Measurements from ENCODE around the gene EEF2K. TPM values are rescaled to one million over a fixed set of nuclear protein-coding genes. Genes with fewer than 3 reads are reported as not detected.
"Not testable (repeated sequence)": the region's sequence is repeated elsewhere in the genome, so short reads cannot be mapped to it uniquely, and the experiment has no call there.

The EEF2K gene
- 34.2 TPM for total RNA-seq

DNA sequence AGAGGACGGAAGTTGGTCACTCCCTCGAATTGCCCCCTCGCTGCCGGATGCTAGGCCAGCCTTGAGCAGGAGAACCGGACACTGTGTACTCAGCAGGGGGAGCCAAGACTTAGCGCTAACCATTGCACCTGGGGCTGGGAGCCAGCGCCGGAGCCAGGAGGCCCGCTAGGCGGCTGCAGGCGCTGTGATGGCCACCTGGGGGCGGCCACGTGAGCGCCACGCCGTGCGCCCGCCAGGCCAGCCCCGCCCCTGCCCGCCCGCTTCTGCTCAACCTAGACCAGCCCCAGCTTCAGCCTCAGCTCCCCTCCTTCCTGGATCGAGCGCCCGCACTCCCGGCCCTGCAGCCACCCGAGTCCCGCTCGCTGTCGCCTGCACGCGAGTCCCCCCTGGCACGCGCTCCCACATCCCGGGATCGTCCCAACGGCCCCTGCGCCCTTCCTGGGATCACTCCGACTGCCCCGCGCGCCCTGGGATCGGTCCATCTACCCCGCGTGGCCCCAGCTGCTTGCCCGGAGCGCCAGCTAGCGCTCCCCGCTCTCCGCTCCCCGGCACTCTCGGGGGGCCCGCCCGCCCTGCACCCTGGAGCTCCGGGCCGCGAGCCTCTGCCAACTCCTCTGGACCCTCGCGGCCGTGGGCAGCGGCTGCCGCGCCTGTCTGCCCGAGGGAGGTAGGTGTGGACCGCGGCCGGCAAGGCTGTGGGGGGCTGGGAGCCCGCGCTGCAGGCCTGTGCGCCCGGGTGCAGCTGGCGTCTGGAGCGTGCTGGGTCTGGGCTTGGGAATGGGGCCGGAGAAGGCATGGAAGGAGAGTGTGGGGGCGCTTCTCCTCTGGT lies at the start of gene EEF2K:
Gene EEF2K (plus strand): TSS at position 266 of the 829 bp plus-strand sequence. CDS start 19,452 bp downstream, outside the sequence.
- DNase-seq (ENCODE audit: low read depth in 2 of 3, low spot score in 2 of 3) = peak; percentile 66 to 89 (median 85)

DNA sequence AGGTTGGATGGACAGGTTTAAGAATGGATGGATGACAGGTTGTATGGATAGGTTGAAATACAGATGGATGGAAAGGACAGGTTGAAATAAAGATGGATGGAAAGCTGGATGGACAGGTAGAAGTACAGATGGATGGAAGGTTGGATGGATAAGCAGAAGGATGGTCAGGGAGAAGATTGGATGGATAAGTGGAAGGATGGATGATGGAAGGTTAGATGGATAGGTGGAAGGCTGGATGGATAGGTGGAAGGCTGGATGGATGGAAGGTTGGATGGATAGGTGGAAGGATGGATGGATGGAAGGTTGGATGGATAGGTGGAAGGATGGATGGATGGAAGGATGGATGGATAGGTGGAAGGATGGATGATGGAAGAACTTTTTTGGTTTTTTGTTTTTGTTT lies 44.7 kb upstream of the EEF2K start:
- no peak for DNase-seq (ENCODE audit: low read depth in 2 of 3, low spot score in 2 of 3)

DNA sequence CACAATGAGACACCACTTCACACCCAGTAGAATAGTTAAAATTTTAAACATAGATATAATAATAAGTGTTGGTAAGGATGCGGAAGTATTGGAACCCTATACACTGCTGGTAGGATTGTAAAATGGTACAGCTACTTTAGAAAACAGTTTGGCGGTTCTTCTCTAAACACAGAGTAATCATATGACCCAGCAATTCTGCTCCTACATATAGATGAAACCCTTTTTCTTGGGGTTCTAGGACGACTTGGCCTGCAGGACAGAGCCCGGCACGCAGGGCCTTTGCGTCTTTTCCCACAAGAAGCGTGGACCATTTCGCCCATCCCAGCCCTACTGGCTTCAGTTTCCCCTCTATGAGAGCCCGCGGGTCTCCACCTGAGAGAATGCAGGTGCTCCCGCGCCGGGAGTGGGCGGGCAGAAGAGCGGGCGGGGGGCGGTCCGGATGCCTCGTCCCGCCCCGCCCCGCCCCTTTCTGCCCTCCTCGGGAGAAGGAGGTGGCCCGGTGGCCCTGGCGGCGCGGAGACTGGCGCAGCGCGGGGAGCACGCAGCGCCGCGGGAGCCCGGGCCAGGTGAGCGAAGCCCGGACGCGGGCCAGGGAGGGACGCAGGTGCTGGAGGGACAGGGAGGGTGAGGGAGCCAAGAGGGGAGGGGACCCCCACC lies 44.0 kb upstream of the EEF2K start, which contains the start of gene SDR42E2:
Gene SDR42E2 (plus strand): TSS at position 508 of the 657 bp plus-strand sequence. CDS start 3,077 bp downstream, outside the sequence.
- DNase-seq (ENCODE audit: low read depth in 2 of 3, low spot score in 2 of 3) = peak; percentile 21 to 50 (median 31)

DNA sequence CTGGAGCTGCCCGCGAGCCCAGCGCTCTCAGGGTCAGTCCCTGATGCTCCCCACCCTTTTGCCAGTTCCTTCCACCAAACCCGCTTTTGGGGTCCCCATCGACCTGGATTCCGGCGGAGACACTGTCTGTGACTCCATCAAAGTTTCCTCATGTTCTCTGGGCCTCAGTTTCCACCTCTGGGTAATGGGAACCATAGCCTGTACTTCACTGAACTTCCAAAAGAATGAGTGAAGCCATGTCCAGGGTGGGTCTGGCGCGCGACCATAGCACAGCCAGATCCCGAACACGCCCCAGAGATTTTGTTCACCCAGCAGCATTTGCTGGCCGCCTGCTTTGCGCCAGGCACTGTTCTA lies 43.4 kb upstream of the EEF2K start:
- DNase-seq (ENCODE audit: low read depth in 2 of 3, low spot score in 2 of 3) = no peak

DNA sequence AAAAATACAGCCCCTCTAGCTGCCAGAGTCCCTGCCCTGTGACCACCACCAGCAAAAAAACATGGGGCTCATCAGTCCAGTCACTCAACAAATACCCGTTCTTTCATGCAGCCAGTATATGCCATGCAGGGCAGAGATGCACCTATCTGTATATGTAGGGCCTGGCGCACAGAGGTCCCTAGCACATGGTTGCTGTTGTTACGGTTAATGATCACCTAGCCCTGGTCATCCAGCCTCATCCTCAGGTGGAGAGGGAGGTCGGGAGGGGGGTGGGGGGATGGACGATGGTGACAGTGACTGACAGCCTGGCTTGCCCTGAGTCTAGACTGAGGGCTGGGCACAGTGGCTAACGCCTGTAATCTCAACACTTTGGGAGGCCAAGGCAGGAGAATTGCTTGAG lies 42.3 kb upstream of the EEF2K start:
- no peak for DNase-seq (ENCODE audit: low read depth in 2 of 3, low spot score in 2 of 3)

DNA sequence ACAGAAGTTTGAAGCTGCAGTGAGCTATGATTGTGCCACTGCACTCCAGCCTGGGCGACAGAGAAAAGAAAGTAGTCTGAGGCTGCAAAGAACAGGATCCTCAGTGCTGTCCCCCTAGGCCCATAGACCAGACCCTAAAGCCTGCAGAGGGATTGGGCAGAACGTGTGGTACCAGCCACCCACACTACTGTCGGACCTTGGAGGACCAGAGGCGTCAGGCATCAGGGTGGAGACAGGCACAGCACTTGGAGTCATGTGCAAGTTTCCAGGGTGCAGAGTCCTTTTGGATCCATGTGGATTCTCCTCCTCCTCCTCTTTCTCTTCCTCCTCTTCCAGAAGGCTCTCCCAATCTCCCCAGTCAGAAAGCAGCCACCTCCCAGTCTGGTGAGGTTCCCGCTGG lies 41.6 kb upstream of the EEF2K start:
- no peak for DNase-seq (ENCODE audit: low read depth in 2 of 3, low spot score in 2 of 3)

DNA sequence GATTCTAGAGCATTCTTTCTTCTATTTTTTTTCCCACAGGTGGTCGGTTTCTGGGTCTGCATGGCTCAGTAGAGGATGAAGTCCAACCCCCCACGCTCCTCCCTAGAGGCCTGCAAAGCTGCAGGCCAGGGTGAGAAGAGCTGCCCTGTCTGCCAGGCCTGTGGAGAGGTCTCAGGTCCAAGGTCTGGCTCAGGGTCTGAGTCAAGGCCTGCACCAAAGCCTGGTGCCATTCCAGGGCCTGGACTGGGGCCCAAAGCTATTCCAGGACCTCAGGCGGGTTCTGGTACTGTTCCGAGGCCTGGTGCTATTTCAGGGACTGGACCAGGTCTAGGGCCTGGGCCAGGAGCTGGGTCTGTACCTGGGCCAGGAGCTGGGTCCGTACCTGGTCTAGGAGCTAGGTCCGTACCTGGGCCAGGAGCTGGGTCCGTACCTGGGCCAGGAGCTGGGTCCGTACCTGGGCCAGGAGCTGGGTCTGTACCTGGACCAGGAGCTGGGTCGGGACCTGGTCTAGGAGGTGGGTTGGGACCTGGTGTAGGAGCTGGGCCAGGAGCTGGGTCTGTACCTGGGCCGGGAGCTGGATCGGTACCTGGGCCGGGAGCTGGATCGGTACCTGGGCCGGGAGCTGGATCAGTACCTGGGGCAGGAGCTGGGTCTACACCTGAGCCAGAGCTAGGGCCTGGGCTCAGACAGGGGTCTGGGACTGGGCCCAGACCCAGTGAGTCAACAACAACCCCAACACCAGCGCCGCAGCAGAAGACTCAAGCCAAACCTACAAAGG lies 40.4 kb upstream of the EEF2K start:
- DNase-seq (ENCODE audit: low read depth in 2 of 3, low spot score in 2 of 3) = no peak

DNA sequence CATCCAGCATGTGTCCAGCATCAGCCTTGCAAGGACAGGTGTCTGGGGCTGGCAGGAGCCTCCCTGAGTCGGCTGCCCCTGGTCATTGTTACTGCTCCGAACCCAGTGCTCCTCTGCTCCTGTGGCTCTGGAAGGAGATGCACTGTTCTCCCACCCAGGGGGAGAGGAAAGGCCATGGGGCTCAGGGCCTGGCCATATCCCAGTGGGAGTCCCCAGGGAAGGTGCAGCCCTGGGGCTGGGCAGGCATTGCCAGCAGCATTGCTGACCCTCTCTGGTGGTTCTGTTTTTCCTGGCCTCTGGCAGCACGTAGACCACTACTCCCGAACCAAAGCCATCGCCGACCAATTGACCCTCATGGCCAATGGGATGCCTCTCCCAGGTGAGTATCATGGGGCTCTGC lies 34.1 kb upstream of the EEF2K start:
- DNase-seq (ENCODE audit: low read depth in 2 of 3, low spot score in 2 of 3) = no peak

DNA sequence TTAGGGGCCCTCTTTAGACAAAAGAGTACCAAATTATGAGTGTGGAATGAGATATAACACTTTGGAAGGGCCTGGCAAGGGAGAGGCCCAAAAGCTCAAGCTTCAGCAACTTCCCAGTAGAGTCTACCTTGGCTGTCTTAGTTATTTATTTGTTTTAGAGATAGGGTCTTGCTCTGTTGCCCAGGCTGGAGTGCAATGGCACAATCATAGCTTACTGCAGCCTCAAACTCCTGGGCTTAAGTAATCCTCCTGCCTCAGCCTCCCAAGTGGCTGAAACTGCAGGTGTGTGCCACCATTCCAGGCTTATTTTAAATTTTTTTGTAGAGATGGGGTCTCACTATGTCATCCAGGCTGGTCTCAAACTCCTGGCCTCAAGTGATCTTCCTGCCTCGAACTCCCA lies 33.4 kb upstream of the EEF2K start:
- DNase-seq (ENCODE audit: low read depth in 2 of 3, low spot score in 2 of 3) = not testable (repeated sequence)

DNA sequence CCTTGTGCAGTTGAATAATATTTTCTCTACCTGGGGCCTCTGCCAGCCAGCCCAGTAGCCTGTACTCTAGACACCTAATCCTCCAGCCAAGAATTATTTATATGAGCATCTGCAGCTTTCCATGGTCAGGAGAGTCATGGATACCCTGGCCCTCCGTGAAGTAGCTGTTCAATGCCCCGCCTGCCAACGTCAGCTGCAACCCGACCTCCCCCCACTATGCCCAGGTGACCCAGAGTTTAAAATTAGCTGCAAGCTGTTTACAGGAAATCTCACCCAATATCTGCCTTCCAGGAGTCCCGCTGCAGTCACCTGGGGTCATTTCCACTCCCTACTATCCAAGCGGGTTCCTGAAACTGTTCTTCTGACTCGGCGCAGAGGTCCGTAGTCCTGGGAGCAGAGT lies 31.4 kb upstream of the EEF2K start:
- no peak for DNase-seq (ENCODE audit: low read depth in 2 of 3, low spot score in 2 of 3)

DNA sequence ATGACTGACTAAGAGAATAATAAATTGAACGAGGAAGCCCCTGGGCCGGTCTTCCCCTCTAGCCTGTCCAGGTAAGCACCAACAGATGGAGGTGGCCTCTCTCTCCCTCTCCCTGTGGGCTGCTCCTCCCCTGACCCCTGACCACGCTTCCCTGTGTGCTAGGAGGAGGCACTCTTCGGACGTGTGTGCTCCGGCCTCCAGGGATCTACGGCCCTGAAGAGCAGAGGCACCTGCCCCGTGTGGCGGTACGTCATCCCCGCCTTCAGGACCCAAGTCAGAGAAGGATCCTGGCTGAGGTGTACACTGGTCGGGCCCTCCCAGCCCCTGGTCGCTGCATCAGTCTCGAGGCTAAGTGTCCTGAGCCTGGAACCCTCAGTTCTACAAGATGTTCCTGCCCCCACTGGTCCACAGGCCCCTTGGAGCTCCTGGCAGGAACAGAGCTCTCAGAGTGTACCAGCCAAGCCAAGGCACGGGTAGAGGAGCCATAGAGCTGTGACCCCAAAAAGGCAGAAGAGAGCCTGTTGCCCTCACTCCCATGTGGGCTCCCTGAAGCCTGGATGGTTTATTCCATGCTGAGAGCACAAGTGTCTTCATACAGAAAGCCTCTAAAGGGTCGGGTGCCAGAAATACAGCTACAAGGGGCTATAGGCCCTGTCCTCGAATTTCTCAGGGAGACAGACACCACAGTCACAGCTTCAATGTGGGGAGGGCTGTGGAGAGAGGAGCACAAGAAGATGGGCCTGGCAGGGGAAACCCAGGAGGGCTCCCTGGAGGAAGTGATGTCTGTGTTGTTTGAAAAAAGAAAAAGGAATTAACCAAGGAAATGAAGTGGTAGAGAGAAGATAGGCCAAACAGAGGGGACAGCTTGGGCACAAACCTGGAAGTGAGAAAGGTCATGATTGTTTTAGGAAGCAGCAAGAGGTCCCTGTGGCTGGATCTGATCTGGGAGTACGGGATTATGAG lies 27.8 kb upstream of the EEF2K start:
- no peak for DNase-seq (ENCODE audit: low read depth in 2 of 3, low spot score in 2 of 3)

DNA sequence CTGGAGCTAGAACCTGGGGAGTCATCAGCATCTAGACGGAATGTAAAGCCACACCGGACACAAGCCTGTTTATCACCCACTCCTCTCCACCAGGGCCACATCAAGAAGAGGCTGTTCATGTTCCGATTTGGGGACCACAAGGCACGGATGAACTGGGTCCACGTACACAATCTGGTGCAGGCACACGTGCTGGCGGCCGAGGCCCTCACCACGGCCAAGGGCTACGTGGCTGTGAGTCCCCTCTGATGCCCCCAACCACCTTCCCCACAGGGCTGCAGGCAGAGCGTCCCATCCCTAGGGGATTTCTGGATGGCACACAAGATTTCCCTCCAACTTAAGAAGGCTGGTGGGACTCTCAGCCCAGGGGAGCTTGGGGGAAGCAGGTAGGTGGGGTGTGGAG lies 24.7 kb upstream of the EEF2K start:
- no peak for DNase-seq (ENCODE audit: low read depth in 2 of 3, low spot score in 2 of 3)

DNA sequence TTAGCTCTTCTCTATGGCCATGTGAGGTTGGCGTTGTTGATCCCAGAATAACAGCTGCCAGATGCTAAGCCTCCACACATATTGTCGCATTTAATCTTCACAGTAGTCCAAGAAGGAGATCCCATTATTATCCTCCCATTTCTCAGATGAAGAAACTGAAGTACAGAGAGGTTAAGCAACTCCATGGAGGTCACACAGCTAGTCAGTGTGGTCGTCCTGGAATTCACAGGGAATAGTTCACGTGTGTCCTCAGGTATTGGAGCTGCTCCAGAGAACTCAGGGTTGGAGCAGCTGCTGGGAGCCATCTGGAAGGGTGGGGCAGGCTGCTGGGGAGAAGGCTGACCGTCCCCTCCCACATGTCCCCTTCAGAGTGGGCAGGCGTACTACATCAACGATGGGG lies 24.2 kb upstream of the EEF2K start:
- DNase-seq (ENCODE audit: low read depth in 2 of 3, low spot score in 2 of 3) = no peak

DNA sequence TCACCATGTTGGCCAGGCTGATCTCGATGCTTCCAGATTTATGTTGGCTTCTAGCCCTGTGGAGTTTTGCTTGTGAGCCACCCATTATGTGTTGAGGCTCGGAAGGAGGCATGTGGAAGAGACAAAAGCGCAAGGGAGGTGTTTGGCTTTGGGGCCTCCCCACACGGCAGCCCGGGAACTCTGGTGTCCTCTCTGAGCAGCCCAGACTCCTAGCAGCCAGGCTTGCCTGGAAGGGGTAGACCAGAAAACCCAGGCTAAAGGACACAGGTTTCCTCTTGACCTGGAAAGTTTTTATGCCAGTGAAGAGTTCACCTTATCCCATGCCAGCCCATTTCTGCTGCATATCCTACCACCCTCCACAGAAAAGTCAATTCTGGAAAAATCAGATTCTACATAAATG lies 22.7 kb upstream of the EEF2K start:
- DNase-seq (ENCODE audit: low read depth in 2 of 3, low spot score in 2 of 3) = no peak

DNA sequence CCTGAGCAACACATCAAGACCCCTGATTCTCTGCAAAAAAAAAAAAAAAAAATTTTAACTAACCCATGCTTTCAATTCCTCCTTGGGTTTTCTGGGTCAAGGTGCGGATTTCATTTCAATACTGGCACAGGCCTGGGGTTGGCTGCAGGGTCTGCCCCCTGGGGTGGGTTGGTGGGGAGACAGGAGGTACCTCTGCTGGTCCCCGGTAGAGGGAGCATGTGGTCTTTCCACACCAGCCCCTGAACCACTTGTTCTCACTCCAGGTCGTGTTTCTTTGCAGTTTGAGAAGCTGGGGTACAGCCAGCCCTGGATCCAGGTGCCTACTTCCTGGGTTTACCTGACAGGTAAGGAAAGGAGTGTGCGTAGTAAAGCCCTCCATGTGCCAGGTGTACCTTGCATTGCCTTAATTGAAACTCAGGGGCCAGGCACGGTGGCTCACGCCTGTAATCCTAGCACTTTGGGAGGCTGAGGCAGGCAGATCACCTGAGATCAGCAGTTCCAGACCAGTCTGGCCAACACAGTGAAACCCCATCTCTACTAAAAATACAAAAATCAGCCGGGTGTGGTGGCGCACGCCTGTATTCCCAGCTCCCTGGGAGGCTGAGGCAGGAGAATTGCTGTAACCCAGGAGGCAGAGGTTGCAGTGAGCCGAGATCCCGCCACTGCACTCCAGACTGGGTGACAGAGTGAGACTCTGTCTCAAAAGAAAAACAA lies 22.0 kb upstream of the EEF2K start:
- peak in 1 of 3 donors; percentile 35 for DNase-seq (ENCODE audit: low read depth in 2 of 3, low spot score in 2 of 3)

DNA sequence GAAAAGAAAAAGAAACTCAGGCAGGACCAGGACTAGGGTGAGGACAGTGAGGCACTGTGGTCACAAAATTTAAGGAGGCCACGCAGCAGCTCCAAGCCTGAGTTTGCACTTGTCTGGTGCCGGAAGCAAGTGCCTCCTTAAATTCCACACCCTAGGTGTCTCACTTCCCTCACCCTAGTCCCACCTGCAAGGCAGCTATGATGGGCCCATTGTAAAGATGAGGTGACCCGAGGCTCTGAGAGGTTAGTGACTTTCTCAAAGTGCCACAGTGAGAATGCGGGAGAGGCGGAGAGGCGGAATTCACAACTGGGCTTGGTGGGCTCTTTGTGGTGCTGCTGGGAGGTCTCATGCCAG lies 21.5 kb upstream of the EEF2K start:
- no peak for DNase-seq (ENCODE audit: low read depth in 2 of 3, low spot score in 2 of 3)

DNA sequence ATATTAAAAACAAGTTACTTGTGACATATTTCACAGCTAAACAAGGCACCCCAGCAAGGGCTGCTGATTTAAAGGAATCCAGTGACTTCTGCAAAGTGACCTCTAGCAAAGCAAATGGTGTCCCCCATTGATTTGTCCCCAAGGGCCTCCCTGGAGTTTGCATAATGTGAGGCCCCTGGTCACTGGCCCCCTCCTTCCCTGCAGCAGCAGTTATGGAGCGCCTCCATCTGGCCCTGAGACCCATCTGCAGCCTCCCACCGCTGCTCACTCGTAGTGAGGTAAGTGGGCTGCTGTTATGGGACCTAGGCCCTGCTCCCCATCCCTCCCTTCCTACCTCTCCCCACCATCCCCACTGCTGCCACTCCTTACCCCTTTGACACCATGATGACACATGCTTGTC lies 19.6 kb upstream of the EEF2K start:
- DNase-seq (ENCODE audit: low read depth in 2 of 3, low spot score in 2 of 3) = no peak

DNA sequence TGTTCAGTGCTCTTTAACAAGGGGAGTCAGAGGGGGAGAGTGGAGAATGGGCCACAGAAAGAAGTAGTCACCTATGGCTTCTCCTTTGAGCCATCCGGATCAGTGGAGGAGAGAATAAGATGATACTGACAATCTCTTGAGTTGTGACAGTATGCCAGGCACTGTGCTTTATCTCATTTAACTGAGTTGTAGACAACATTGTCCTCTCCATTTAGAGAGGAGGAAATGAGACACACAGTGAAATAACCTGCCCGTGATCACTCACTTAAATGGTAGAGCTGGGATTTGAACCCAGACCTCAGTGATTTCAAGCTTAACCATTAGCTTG lies 17.8 kb upstream of the EEF2K start:
- DNase-seq (ENCODE audit: low read depth in 2 of 3, low spot score in 2 of 3) = no peak

DNA sequence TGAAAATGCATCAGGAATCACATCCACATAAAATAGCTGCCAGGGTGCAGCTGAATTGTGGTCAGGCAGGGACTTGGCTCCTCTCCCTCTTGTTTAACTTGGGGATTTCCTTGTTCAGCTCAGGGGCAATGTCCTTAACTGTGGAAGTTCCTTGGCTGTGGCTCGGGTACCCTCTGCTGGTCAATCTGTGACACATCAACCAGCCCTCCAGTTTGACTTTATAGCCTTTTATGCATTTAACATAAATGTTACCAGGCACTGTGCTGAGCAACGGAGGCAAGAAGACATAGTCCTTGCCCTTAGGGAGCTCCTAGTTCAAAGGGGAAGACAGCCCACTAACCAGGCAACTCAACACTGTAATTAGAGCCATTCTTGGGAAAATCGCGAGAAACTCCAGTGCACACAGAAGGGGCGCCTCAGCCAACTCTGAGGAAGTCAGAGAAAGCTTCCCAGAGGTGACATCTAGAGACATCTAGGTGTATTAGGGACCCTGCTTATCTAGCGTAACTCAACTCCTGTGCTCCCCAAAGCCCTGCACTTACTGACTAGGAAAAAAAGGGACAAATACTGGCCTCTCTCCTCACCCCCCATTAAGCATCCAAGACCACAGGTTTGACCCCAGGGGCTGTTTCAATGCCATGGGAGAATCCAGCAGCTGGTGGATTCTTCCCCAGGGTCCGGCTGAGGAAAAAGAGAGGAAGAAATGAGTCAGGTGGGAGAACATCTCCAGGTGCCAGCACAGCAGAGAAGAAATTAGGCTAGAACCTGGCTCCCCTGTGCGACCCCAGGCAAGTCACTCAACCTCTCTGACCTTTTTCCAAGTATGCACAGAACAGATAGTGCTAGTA lies 17.3 kb upstream of the EEF2K start:
- peak; percentile 43 to 85 (median 81) for DNase-seq (ENCODE audit: low read depth in 2 of 3, low spot score in 2 of 3)

All from hematopoietic multipotent progenitor cell (in vitro differentiated cells).